Activated T-cell treated with anti-CD3 and anti-CD28 coated beads for 24 hours (primary cell): ENCODE results near the gene HOOK1.

ENCODE experiments used
- DNase-seq: peaks from one replicate; pipeline ENCODE4 v3.0.0-alpha.2; 2020; ENCODE audit warnings: low read depth

Gene HOOK1

GRCh38 chr1:59814901-59815825 is at the start of gene HOOK1:
HOOK1 (plus strand) TSS chr1:59814949; CDS start chr1:59815118, 169 bp downstream.
- DNase-seq = peak; percentile 2

GRCh38 chr1:59765011-59765730 is 49.6 kb upstream of the HOOK1 start:
- DNase-seq = no peak

DNA sequence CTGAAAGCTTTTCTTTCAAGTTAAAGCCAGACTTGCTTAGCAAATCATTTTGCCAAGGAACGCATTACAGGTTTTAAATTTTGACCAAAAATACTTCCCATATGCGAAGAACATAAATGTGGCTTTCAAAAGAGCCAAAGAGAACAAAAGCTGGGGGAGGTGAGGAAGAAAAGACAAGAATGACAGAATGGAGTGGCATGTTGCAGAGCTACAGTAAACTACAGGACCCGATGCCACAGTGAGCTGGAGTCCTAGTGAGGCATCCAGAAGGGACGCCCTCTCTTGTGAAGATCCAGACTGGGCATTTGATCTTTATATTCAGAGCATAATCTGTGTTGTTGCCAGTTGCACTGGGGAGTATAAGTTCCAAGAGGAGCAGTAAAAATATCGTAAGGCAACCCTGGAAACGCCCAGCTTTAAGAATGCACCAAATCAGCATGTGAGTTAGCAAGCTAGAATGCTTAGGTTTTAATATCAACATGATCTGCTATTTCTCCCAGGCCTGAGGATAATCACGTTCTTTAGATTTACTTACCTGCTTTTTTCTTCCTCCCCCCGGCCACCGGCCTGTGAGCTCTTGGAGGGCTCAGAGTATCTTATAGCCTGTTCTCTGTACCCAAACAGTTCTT is 48.4 kb upstream of the HOOK1 start:
- no peak for DNase-seq

GRCh38 chr1:59767119-59767518 is 47.6 kb upstream of the HOOK1 start:
- no peak for DNase-seq

GRCh38 chr1:59768792-59769735 is 45.7 kb upstream of the HOOK1 start:
- DNase-seq = no peak

DNA sequence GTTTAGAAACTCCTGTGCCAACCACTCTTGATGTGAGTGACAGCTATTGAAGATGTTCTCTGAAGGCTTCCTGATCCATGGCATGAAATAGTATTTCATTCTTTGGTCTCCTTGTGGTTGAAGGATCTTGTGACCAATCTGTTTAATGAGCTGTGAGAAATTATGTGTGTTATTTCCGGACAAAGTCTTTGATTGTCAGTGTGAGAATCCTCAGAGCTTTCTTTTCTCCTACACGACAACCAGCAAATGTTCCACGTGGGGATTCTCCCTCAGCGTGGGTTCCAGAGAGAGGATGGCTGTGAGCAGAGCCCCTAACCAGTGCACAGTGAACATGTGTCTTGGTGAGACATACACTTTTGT is 45.0 kb upstream of the HOOK1 start:
- DNase-seq = no peak

GRCh38 chr1:59771361-59771760 is 43.4 kb upstream of the HOOK1 start:
- no peak for DNase-seq

- DNase-seq = no peak
These were observed 39.3 kb upstream of the HOOK1 start for GRCh38 chr1:59775480-59775879.

DNA sequence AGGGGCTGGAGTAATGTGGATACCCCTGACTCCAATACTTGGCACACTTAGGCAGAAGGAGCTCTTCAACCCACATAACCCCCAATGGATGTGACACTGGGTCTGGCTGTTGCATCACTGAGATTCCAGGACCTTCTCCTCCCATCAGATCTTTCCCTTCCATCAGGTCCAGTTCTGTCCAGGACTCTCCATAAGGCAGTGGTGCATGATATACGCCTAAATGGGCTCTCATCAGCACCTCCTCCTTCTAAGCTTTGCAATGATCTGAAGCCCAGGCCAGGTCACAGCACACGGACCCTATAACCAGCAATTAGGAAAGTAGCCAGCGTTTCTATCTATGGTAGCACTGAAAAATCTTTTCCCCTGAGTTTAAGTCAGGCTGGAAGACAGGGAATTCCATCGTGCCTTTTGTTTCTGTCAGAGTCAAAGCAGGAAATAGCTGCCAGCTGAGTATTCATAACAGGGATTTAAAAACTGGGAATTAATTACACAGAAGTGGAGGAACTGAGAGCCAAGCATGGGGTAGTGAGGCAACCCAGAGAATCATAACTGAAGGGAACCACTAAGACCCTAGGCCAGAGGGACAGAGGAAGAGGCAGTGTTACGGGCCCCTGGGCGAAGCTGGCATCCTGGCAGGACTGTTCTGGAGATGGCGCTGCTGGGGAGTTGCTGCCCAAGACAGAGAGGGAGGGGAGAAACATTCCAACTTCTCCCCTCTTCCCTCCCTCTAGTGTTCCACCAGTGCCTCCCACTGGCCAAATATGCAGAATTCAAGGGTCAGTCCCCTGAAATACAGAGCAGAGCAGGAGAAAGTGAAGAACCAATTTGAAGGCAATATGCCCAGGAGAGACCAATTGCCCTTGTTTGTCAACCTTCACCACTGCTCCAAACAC is 37.5 kb upstream of the HOOK1 start:
- no peak for DNase-seq

GRCh38 chr1:59779949-59780348 is 34.8 kb upstream of the HOOK1 start:
- no peak for DNase-seq

- DNase-seq = no peak
These were observed 25.9 kb upstream of the HOOK1 start for GRCh38 chr1:59788825-59789224.

DNA sequence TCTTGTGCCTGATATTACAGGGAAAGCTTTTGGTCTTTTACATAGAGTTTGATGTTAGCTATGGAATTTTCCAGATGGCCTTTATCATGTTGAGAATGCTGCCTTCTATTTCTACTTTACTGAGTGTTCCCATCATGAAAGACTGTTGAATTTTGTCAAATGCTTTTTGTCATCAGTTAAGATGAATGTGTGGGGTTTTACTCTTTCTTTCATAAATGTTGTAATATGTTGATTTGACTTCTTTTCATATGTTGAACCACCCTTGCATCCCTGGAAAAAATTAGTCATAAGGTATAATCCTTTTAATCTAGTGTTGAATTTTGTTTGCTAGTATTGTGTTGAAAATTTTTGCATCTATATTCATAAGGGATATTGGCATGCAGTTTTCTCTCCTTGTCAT is 16.1 kb upstream of the HOOK1 start:
- no peak for DNase-seq

GRCh38 chr1:59803458-59804038 is 11.2 kb upstream of the HOOK1 start:
- no peak for DNase-seq

DNA sequence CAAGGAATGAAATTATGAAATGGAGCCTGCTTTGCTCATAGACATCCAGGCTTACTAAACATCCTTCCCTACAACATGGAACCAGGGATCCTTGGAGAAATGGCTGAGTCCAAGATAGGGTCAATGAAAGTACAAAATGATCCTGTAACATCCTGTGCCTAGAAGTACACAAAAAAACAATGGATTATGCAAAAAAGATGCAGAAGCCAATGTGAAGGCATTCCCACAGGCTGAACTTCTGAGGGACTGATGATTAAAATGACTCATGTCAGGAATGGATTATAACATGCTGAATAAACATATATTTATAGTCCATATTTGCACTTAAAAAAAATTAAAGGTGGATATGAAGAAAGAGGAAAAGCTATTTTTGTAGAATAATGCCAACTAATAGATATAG is 10.4 kb upstream of the HOOK1 start:
- no peak for DNase-seq

- no peak for DNase-seq
These were observed 9.2 kb upstream of the HOOK1 start for GRCh38 chr1:59805554-59805953.

DNA sequence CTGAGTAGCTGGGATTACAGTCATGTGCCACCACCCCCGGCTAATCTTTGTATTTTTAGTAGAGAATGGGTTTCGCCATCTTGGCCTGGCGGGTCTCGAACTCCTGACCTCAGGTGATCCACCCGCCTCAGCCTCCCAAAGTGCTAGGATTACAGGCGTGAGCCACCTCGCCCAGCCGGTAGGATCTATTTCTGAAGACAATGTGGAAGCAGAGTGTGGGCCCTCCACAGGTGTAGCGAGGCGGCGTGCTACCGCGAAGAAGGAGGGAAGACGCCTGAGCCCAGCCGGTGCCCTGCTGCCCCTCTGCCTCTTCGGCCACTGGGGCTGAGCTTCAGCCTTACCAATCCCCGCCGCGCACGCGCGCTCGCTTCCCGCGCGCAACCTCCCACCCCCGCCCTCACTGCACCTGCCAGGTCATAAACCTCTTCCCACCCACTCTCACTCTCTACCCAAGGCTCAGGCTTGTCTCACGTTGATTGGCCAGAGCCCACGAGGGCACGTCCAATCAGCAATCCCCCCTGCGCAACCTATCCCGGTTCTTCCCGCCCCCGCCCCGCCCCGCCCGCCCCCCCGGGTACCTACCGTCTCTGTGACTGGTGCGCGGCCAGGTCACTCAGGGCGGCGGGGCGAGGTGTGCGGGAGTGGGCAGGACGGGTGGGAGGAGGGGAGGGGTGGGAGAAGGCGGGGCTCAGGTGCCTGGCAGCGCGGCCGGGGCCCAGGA is 409 bp upstream of the HOOK1 start:
- peak; percentile 71 for DNase-seq

GRCh38 chr1:59815892-59816291 is 1.1 kb downstream of the HOOK1 start:
- no peak for DNase-seq

DNA sequence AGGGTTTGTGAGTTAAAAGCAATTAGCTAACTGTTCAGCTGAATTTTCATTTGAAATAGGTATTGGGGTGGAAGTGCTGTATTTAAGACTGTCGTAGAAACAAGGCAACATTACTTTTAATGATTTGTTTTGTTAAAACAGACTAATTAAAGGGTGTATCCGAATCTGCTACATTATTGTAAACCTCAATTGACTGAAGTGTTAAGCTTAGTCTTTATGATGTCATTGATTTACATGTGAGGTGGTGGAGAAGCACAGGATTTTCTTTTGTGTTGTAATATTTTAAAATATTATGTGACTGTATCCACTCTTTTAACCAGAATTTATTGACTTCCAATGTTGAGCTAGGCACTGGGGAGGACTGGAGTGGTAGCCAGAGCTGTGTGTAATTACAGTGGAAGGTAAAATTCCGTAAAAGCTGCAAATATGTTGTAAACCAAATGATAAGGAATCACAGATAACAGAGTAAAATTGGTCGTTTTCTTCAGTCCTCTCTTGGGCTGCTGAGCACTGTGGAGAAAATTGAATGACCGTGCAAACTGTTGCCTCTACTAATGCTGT is 1.6 kb downstream of the HOOK1 start:
- DNase-seq = no peak
